Measurements from ENCODE around the gene CTDSPL2. TPM values are rescaled to one million over a fixed set of nuclear protein-coding genes. Genes with fewer than 3 reads are reported as not detected.
"Not testable (repeated sequence)": the region's sequence is repeated elsewhere in the genome, so short reads cannot be mapped to it uniquely, and the experiment has no call there.

Gene CTDSPL2
- total RNA-seq, 1 donor from 2014 or later, result 66.0 TPM

DNA sequence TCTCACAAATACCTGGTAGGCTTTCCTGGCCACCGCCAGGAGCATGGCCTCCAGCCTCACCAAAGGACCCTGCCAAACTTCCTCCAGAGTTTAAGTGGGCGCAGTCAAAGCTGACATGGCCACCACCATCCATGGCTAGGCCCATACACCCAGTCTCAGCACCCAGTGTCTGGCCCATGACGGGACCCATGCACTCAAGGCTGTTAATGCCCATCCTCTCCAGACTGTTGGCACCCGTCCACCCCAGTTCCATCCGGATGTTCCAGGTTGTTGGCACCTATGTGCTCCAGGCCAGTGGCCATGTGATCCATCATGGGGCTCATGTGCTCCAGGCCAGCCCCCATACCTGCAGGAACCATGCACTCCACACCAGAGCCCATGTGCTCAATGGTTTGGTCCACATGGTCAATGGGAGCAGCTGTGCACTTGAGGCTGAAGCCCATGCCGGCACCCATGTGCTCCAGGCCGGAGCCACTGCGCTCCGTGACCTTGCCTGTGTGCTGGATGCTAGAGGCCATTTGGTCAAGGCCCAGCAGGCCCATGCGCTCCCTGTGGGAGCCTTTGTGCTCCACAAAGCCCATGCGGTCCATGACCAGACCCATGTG, 20.4 kb downstream of the CTDSPL2 start:
- no peak overlapping the region for H3K4me3 Mint-ChIP-seq
- H3K27ac Mint-ChIP-seq, result no peak overlapping the region
- peaks cover 12% of the 10 kb centered on the region for H3K4me1 Mint-ChIP-seq (ENCODE audit: low read depth)
- no peak for DNase-seq (ENCODE audit: low spot score)
- intact Hi-C loops (cut with micrococcal nuclease), result no loop called here
- no peaks in the 10 kb centered on the region for H3K9me3 Mint-ChIP-seq
- H3K36me3 Mint-ChIP-seq (ENCODE audit: low read depth), result peaks cover 19% of the 10 kb centered on the region
- no peaks in the 10 kb centered on the region for H3K27me3 Mint-ChIP-seq (ENCODE audit: insufficient read depth)

DNA sequence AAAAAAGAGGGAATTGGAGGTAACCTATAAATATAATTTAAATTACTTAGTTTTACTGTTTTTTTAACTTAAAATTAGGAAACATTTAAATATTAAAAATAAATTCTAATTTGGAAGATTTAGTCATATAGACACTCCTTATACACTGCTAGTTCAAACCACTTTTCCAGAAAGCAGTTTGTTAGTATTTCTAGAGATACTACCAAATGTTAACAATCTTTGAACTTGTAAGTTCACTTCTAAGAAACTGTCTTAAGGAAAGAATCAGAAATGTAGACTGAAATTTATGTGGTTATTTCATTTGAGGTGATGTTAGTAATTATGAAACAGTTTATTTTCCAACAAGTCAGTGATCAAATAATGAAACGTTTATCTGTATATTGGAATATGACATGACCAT, 22.7 kb downstream of the CTDSPL2 start:
- intact Hi-C loops (cut with micrococcal nuclease), result loop anchor here (2.0 kb wide), 1 partner anchor 141 kb away; no protein-coding TSS in a partner anchor
- no peak for DNase-seq (ENCODE audit: low spot score)
- H3K4me1 Mint-ChIP-seq (ENCODE audit: low read depth), result peaks cover 12% of the 10 kb centered on the region
- H3K36me3 Mint-ChIP-seq (ENCODE audit: low read depth), result peaks cover 22% of the 10 kb centered on the region
- H3K4me3 Mint-ChIP-seq, result no peak overlapping the region
- peak overlapping the region; percentile 40 for H3K27ac Mint-ChIP-seq
- H3K27me3 Mint-ChIP-seq (ENCODE audit: insufficient read depth), result no peaks in the 10 kb centered on the region
- H3K9me3 Mint-ChIP-seq, result peaks cover 4% of the 10 kb centered on the region

DNA sequence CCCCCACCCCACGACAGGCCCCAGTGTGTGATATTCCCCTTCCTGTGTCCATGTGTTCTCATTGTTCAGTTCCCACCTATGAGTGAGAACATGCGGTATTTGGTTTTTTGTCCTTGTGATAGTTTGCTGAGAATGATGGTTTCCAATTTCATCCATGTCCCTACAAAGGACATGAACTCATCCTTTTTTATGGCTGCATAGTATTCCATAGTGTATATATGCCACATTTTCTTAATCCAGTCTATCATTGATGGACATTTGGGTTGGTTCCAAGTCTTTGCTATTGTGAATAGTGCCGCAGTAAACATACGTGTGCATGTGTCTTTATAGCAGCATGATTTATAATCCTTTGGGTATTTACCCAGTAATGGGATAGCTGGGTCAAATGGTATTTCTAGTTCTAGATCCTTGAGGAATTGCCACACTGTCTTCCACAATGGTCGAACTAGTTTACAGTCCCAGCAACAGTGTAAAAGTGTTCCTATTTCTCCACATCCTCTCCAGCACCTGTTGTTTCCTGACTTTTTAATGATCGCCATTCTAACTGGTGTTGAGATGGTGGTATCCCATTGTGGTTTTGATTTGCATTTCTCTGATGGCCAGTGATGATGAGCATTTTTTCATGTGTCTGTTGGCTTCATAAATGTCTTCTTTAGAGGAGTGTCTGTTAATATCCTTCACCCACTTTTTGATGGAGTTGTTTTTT, 26.3 kb downstream of the CTDSPL2 start:
- peaks cover 20% of the 10 kb centered on the region for H3K4me1 Mint-ChIP-seq (ENCODE audit: low read depth)
- H3K4me3 Mint-ChIP-seq; H3K36me3 Mint-ChIP-seq (ENCODE audit: low read depth); H3K27me3 Mint-ChIP-seq (ENCODE audit: insufficient read depth); intact Hi-C loops (cut with micrococcal nuclease); H3K9me3 Mint-ChIP-seq; H3K27ac Mint-ChIP-seq; DNase-seq (ENCODE audit: low spot score): not testable (repeated sequence)

DNA sequence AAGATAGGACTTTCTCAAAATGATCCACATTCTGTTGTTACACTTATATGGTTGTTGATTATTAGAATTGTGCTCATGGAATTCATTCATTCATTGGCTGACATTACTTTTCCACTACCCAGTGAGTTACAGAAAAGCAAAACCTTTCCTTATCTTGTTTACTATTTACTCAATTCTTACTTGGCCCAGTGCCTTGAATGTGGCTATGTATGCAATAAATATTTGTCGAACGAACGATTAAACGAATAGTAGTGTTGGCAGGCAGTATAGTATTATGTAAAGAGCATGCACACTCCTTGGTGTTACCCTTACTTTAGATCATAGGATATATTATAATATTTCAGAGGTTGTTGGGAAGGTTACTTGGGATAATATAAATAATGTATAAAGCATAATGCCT, 31.0 kb downstream of the CTDSPL2 start:
- H3K27me3 Mint-ChIP-seq (ENCODE audit: insufficient read depth), result no peaks in the 10 kb centered on the region
- H3K9me3 Mint-ChIP-seq, result peaks cover 4% of the 10 kb centered on the region
- intact Hi-C loops (cut with micrococcal nuclease), result no loop called here
- peaks cover 11% of the 10 kb centered on the region for H3K36me3 Mint-ChIP-seq (ENCODE audit: low read depth)
- peaks cover 13% of the 10 kb centered on the region for H3K4me1 Mint-ChIP-seq (ENCODE audit: low read depth)
- H3K4me3 Mint-ChIP-seq, result no peak overlapping the region
- no peak for DNase-seq (ENCODE audit: low spot score)
- no peak overlapping the region for H3K27ac Mint-ChIP-seq

DNA sequence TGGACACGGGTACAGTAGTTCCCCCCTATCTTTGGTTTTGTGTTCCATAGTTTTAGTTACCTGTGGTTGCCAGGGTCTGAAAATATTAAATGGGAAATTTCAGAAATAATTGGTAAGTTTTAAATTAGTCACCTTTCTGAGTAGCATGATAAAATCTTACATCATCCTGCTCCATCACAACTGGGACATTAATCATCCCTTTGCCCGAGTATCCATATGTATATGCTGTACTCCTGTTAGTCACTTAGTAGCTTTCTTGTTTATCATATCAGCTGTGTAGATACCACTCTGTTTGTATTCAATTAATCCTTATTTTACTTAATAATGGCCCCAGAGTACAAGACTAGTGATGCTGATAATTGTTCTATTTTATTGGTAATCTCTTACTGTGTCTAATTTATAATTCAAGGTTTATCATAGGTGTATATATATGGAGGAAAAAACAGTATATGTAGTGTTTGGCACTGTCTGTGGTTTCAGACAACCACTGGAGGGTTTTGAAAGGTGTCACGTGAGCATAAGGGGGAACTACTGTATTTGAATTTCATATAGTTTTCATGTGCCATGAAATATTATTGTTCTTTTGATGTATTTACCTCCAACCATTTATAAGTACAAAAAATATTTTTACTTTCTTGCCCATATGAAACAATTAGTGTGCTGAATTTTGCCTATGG, 41.4 kb downstream of the CTDSPL2 start:
- Mint-ChIP-seq H3K36me3 (ENCODE audit: low read depth) (peaks cover 13% of the 10 kb centered on the region), H3K4me3 (no peak overlapping the region), H3K9me3 (peaks cover 5% of the 10 kb centered on the region), H3K27ac (peak overlapping the region; percentile 78), H3K4me1 (ENCODE audit: low read depth) (peaks cover 13% of the 10 kb centered on the region), H3K27me3 (ENCODE audit: insufficient read depth) (no peaks in the 10 kb centered on the region)
- no peak for DNase-seq (ENCODE audit: low spot score)
- intact Hi-C loops (cut with micrococcal nuclease), result no loop called here

DNA sequence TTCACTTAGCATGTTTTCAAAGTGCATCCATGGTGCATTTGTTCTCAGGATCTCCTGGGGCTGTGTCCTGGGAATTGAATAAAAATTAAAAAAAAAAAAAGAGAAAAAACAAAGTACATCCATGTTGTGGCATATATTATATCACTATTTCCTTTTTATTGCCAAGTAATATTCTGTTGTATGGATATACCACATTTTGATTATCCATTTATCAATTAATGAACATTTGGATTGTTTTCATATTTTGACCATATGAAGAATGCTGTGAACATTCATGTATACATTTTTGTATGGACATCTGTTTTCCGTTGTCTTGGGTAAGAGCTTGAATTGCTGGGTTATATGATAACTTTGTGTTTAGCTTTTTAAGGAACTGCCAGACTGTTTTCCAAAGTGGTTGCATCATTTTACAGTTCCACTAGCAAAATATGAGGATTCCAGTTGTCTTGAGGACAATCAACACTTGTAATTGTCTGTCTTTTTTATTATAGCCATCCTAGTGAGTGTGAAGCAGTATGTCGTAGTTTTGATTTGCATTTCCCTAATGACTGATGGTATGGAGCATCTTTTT, 44.5 kb downstream of the CTDSPL2 start:
- H3K4me3 Mint-ChIP-seq, result no peak overlapping the region
- peaks cover 13% of the 10 kb centered on the region for H3K36me3 Mint-ChIP-seq (ENCODE audit: low read depth)
- no peaks in the 10 kb centered on the region for H3K27me3 Mint-ChIP-seq (ENCODE audit: insufficient read depth)
- H3K9me3 Mint-ChIP-seq, result peaks cover 5% of the 10 kb centered on the region
- peaks cover 13% of the 10 kb centered on the region for H3K4me1 Mint-ChIP-seq (ENCODE audit: low read depth)
- intact Hi-C loops (cut with micrococcal nuclease), result no loop called here
- no peak for DNase-seq (ENCODE audit: low spot score)
- H3K27ac Mint-ChIP-seq, result no peak overlapping the region

DNA sequence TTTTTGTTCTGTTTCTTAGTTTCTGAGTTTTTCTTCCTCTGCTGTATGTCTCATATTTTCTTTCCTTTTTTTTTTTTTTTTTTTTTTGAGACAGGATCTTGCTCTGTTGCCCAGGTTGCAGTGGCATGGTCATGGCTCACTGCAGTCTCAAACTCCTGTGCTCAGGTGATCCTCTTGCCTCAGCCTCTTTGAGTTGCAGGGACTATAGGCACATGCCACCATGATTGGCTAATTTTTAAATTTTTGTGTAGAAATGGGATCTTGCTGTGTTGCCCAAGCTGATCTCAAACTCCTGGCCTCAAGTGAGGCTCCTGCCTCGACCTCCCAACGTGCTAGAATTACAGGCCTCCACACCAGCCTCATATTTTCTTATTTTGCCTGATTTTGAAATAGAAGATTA, 51.9 kb downstream of the CTDSPL2 start:
- Mint-ChIP-seq H3K36me3 (ENCODE audit: low read depth) (peaks cover 7% of the 10 kb centered on the region), H3K27ac (no peak overlapping the region), H3K9me3 (no peaks in the 10 kb centered on the region), H3K4me1 (ENCODE audit: low read depth) (no peaks in the 10 kb centered on the region), H3K27me3 (ENCODE audit: insufficient read depth) (no peaks in the 10 kb centered on the region), H3K4me3 (no peak overlapping the region)
- no peak for DNase-seq (ENCODE audit: low spot score)
- intact Hi-C loops (cut with micrococcal nuclease), result no loop called here

DNA sequence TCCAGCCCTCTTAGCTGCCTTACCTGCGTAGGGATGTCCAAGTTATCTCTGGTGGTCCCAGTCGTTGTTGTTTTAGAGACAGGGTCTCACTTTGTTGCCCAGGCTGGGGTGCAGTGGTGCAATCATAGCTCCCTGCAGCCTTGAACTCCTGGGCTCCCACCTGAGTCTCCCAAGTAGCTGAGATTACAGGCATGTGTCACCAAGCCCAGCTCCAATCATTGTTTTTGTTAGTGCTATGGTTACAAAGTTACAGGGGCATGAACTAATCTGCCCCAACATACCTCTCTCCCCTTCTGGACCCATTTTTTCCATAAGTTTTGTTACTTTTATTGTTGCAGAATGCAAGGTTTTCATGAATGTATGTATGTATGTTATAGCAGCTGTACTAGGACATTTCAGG, 54.7 kb downstream of the CTDSPL2 start:
- intact Hi-C loops (cut with micrococcal nuclease), result no loop called here
- H3K27ac Mint-ChIP-seq, result no peak overlapping the region

DNA sequence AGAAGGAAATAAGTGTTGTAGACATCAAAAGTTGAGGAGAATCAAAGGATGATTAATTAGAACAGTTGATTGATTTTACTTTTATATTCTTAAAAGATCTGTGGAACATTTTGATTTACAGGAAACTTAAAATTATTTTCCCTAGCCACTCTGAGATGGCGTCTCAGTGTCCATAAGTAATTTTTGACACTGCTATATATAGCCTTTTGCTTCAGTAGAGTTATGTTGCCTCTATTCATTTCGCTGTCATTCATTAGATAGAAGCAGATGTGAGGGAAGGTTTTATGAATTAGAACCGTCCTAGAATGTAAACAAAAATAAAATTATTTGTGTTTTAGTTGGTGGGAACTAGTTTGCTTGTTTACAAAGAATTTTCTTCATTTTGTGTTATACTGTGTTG, 58.5 kb downstream of the CTDSPL2 start:
- no peaks in the 10 kb centered on the region for H3K27me3 Mint-ChIP-seq (ENCODE audit: insufficient read depth)
- DNase-seq (ENCODE audit: low spot score), result no peak
- intact Hi-C loops (cut with micrococcal nuclease), result loop anchor here (2.0 to 5.0 kb wide), 2 partner anchors 59 to 177 kb away; partner anchors contain the start of gene CTDSPL2
- H3K9me3 Mint-ChIP-seq, result no peaks in the 10 kb centered on the region
- peaks cover 33% of the 10 kb centered on the region for H3K36me3 Mint-ChIP-seq (ENCODE audit: low read depth)
- no peak overlapping the region for H3K4me3 Mint-ChIP-seq
- H3K4me1 Mint-ChIP-seq (ENCODE audit: low read depth), result peaks cover 9% of the 10 kb centered on the region
- H3K27ac Mint-ChIP-seq, result no peak overlapping the region

More for the DNA sequence above, 54.7 kb downstream of the CTDSPL2 start:
- Mint-ChIP-seq H3K4me3 (no peak overlapping the region), H3K4me1 (ENCODE audit: low read depth) (no peaks in the 10 kb centered on the region), H3K9me3 (no peaks in the 10 kb centered on the region), H3K27me3 (ENCODE audit: insufficient read depth) (no peaks in the 10 kb centered on the region), H3K36me3 (ENCODE audit: low read depth) (peaks cover 14% of the 10 kb centered on the region)
- DNase-seq (ENCODE audit: low spot score), result no peak

DNA sequence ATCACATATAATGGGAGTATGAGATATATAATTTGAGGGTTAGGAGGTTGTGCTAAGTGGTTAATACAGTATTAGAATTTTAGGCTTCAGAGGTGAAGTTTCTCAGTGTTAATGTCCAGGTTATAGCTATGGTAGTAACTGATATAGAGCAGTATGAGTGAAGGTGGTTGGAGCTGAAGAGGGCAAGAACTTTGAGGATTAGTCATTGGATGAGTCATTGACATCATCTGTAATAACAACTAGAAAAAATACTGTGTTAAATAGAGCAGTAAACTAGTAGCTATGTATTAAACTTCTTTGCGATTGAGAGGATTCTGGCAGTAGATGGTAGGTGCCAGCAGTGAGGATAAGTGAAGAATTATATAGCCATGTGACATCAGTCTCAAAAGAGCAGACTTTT, 62.0 kb downstream of the CTDSPL2 start:
- Mint-ChIP-seq H3K27ac (peak overlapping the region; percentile 20), H3K4me1 (ENCODE audit: low read depth) (peaks cover 14% of the 10 kb centered on the region), H3K27me3 (ENCODE audit: insufficient read depth) (no peaks in the 10 kb centered on the region), H3K4me3 (no peak overlapping the region), H3K9me3 (no peaks in the 10 kb centered on the region), H3K36me3 (ENCODE audit: low read depth) (peaks cover 41% of the 10 kb centered on the region)
- no peak for DNase-seq (ENCODE audit: low spot score)
- intact Hi-C loops (cut with micrococcal nuclease), result loop anchor here (5.0 kb wide), 1 partner anchor 62 kb away; the partner anchor contains the start of gene CTDSPL2

DNA sequence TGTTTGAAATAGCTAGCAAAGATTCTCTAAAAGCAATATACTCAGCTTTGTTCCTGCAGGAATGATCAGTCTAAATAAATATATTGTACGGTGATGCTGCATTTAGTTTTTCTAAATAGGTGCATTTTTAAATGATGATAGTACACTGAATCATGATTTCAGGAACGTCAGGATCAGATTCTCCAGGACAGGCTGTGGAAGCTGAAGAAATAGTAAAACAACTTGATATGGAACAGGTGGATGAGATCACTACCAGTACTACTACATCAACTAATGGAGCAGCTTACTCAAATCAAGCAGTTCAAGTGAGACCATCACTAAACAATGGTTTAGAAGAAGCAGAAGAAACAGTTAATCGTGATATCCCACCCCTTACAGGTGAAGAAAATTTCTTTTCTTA, 63.2 kb downstream of the CTDSPL2 start:
- Mint-ChIP-seq H3K4me1 (ENCODE audit: low read depth) (peaks cover 14% of the 10 kb centered on the region), H3K27me3 (ENCODE audit: insufficient read depth) (no peaks in the 10 kb centered on the region), H3K9me3 (no peaks in the 10 kb centered on the region), H3K27ac (no peak overlapping the region), H3K36me3 (ENCODE audit: low read depth) (peaks cover 38% of the 10 kb centered on the region), H3K4me3 (no peak overlapping the region)
- intact Hi-C loops (cut with micrococcal nuclease), result no loop called here
- DNase-seq (ENCODE audit: low spot score), result no peak

DNA sequence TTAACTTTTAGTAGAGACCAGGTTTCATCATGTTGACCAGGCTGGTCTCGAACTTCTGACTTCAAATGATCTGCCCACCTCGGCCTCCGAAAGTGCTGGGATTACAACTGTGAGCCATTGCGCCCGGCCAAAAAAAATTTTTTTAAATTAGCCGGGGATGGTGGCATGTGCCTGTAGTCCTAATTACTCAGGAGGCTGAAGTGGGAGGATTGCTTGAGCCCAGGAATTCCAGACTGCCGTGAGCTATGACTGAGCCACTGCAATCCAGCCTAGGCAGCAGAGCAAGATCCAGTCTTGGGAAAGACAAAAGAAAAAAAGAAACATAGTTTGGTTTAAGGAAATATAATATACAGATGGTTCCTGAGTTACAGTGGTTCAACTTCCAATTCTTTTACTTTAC, 64.6 kb downstream of the CTDSPL2 start:
- no peaks in the 10 kb centered on the region for H3K9me3 Mint-ChIP-seq
- peaks cover 39% of the 10 kb centered on the region for H3K36me3 Mint-ChIP-seq (ENCODE audit: low read depth)
- no peak overlapping the region for H3K4me3 Mint-ChIP-seq
- intact Hi-C loops (cut with micrococcal nuclease), result no loop called here
- H3K27ac Mint-ChIP-seq, result no peak overlapping the region
- H3K27me3 Mint-ChIP-seq (ENCODE audit: insufficient read depth), result no peaks in the 10 kb centered on the region
- H3K4me1 Mint-ChIP-seq (ENCODE audit: low read depth), result peaks cover 14% of the 10 kb centered on the region
- no peak for DNase-seq (ENCODE audit: low spot score)

DNA sequence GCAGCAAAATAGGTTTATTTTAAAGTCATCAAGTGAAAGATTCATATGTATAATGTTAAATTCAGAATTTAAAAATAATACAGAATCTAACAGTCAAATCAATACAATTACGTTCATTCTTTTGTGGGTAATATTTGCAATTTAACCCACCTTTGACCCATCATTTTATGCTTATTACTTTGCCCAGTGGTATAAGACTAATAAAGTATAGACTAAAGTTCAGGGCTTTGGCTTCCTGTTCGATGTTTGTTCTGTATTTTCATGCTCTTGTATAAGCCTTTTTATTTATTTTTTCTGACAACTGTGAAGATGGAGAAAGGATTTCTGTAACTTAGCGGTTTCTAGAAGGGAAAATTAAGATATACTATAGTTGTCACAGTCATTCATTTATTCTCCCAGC, 65.2 kb downstream of the CTDSPL2 start:
- H3K36me3 Mint-ChIP-seq (ENCODE audit: low read depth), result peaks cover 33% of the 10 kb centered on the region
- H3K27ac Mint-ChIP-seq, result no peak overlapping the region
- H3K4me1 Mint-ChIP-seq (ENCODE audit: low read depth), result peaks cover 14% of the 10 kb centered on the region
- no peak overlapping the region for H3K4me3 Mint-ChIP-seq
- no peaks in the 10 kb centered on the region for H3K27me3 Mint-ChIP-seq (ENCODE audit: insufficient read depth)
- DNase-seq (ENCODE audit: low spot score), result no peak
- no peaks in the 10 kb centered on the region for H3K9me3 Mint-ChIP-seq
- intact Hi-C loops (cut with micrococcal nuclease), result no loop called here
